IMR-90 (cell line): ENCODE results near the gene CNTN4. TPM values are rescaled to one million over a fixed set of nuclear protein-coding genes. Genes with fewer than 3 reads are reported as not detected.

Experiments used
- ATAC-seq: fragments of 200-7000 bp; cut with Tn5 transposase; 2 replicates; pipeline ENCODE4 v1.9.1; 2020; ENCODE audit warnings: low read depth, mild to moderate bottlenecking, moderate library complexity
- BruUV-seq: library from RNA; stranded (reverse); fragments of 400-500 nt; replicated peaks from 2 replicates; lab custom pipeline; 2021; lab: Mats Ljungman, UMichigan
- CTCF ChIA-PET: fragments of 300-600 bp; formaldehyde crosslinking; extraction: SDS; loops from one replicate; lab custom pipeline; 2021; ENCODE audit warnings: antibody characterized with exemption; lab: Yijun Ruan, JAX
- POLR2A ChIA-PET: fragments of 300-600 bp; sonication (Branson Sonifier 250); formaldehyde crosslinking; loops from one replicate; lab custom pipeline; 2022; ENCODE audit warnings: antibody characterized with exemption; ENCODE audit not compliant: unreplicated experiment; lab: Charles Lee
- DNase-seq: peaks from one replicate; pipeline ENCODE4 v3.0.0; 2013
- H2AFZ ChIP-seq: replicated peaks from 2 replicates; pipeline ENCODE3; 2013; ENCODE audit warnings: low read length, mild to moderate bottlenecking; ENCODE audit not compliant: poor library complexity
- H2AK5ac ChIP-seq: 2 replicates; pipeline ENCODE4 v1.6.1; 2013; ENCODE audit warnings: low read depth, low read length, inconsistent platforms
- H2AK9ac ChIP-seq: replicated peaks from 2 replicates; pipeline ENCODE3; 2013; ENCODE audit warnings: mild to moderate bottlenecking, low read depth, low read length, moderate library complexity; ENCODE audit not compliant: poor library complexity
- H2BK120ac ChIP-seq: 2 replicates; pipeline ENCODE4 v1.6.1; 2013; ENCODE audit warnings: low read depth, low read length, inconsistent platforms
- H2BK15ac ChIP-seq: 3 replicates; pipeline ENCODE4 v1.6.1; 2013; ENCODE audit warnings: low read depth, low read length, inconsistent platforms
- H2BK20ac ChIP-seq: 2 replicates; pipeline ENCODE4 v1.6.1; 2013; ENCODE audit warnings: low read depth, mild to moderate bottlenecking, inconsistent platforms, low read length, moderate library complexity
- H2BK5ac ChIP-seq: 2 replicates; pipeline ENCODE4 v1.6.1; 2013; ENCODE audit warnings: mild to moderate bottlenecking, low read depth, low read length, inconsistent platforms; ENCODE audit not compliant: poor library complexity, severe bottlenecking
- H3K14ac ChIP-seq: replicated peaks from 2 replicates; pipeline ENCODE4 v1.6.1; 2013; ENCODE audit warnings: low read depth, low read length, inconsistent platforms
- H3K18ac ChIP-seq: 2 replicates; pipeline ENCODE4 v1.6.1; 2013; ENCODE audit warnings: low read depth, low read length, control low read depth
- H3K23ac ChIP-seq: 2 replicates; pipeline ENCODE4 v1.6.1; 2013; ENCODE audit warnings: low read depth, low read length, inconsistent platforms
- H3K27ac ChIP-seq: 2 replicates; pipeline ENCODE4 v1.5.1; 2013; ENCODE audit warnings: mild to moderate bottlenecking, control low read depth, low read length; ENCODE audit not compliant: insufficient read depth
- H3K27me3 ChIP-seq: 2 replicates; pipeline ENCODE4 v1.6.1; 2013; ENCODE audit warnings: low read length; ENCODE audit not compliant: control insufficient read depth, insufficient read depth
- H3K36me3 ChIP-seq: 2 replicates; pipeline ENCODE4 v1.6.1; 2013; ENCODE audit warnings: low read length, mixed read lengths; ENCODE audit not compliant: control insufficient read depth, insufficient read depth
- H3K4ac ChIP-seq: 2 replicates; pipeline ENCODE4 v1.6.1; 2013; ENCODE audit warnings: low read depth, low read length, inconsistent platforms
- H3K4me1 ChIP-seq: 2 replicates; pipeline ENCODE4 v1.6.1; 2013; ENCODE audit warnings: low read length, mixed read lengths; ENCODE audit not compliant: control insufficient read depth, insufficient read depth
- H3K4me2 ChIP-seq: 2 replicates; pipeline ENCODE4 v1.6.1; 2013; ENCODE audit warnings: low read depth, mild to moderate bottlenecking, control low read depth, low read length, moderate library complexity
- H3K4me3 ChIP-seq: 2 replicates; pipeline ENCODE4 v1.5.1; 2013; ENCODE audit warnings: low read depth, mild to moderate bottlenecking, control low read depth, low read length, moderate library complexity; ENCODE audit not compliant: insufficient read depth
- H3K56ac ChIP-seq: 2 replicates; pipeline ENCODE4 v1.6.1; 2013; ENCODE audit warnings: low read length, inconsistent platforms; ENCODE audit not compliant: insufficient read depth; ENCODE audit errors: extremely low read depth
- H3K79me1 ChIP-seq, 2 experiments: 2 replicates each; pipeline ENCODE4 v1.6.1; 2013; ENCODE audit warnings: low read length in 2 of 2, inconsistent platforms in 1 of 2, low read depth in 1 of 2
- H3K9ac ChIP-seq: 2 replicates; pipeline ENCODE4 v1.6.1; 2013; ENCODE audit warnings: low read depth, low read length, control low read depth
- H3K9me1 ChIP-seq: 2 replicates; pipeline ENCODE4 v1.6.1; 2013; ENCODE audit warnings: low read length, inconsistent platforms; ENCODE audit not compliant: insufficient read depth
- H3K9me3 ChIP-seq: 2 replicates; pipeline ENCODE4 v1.6.1; 2013; ENCODE audit warnings: low read length; ENCODE audit not compliant: control insufficient read depth, insufficient read depth
- H4K20me1 ChIP-seq: 2 replicates; pipeline ENCODE4 v1.6.1; 2013; ENCODE audit warnings: low read length, inconsistent platforms; ENCODE audit not compliant: insufficient read depth
- H4K5ac ChIP-seq: 2 replicates; pipeline ENCODE4 v1.6.1; 2013; ENCODE audit warnings: mild to moderate bottlenecking, low read depth, low read length, control low read depth
- H4K8ac ChIP-seq, 2 experiments: 2 replicates each; pipeline ENCODE4 v1.6.1; 2013; ENCODE audit warnings: low read depth in 2 of 2, low read length in 2 of 2, control low read depth in 1 of 2, inconsistent platforms in 1 of 2
- H4K91ac ChIP-seq: 2 replicates; pipeline ENCODE4 v1.6.1; 2013; ENCODE audit warnings: low read depth, low read length, inconsistent platforms; ENCODE audit not compliant: insufficient read depth
- RCOR1 ChIP-seq: IDR thresholded peaks from 2 replicates; pipeline ENCODE4 v1.6.1; 2012; ENCODE audit warnings: mild to moderate bottlenecking, low read length, improper control_type of control experiment; ENCODE audit not compliant: insufficient replicate concordance
- WGBS, 2 experiments: methylation state at CpG; one replicate each; pipeline versions ENCODE4 v1.1.5 to v1.1.7; 2013; ENCODE audit warnings: missing lambda C conversion rate in 2 of 2; ENCODE audit not compliant: insufficient read length in 1 of 2; ENCODE audit errors: extremely low coverage in 2 of 2; 5-methylcytosine and 5-hydroxymethylcytosine counted together
- dilution Hi-C: fragments of 300-500 bp; cut with HindIII; formaldehyde crosslinking; loops from one replicate; pipeline ENCODE4 v1.14.3; 2018; ENCODE audit warnings: low sequenced_read_pairs; ENCODE audit not compliant: unreplicated experiment
- in situ Hi-C: fragments of 300-500 bp; cut with MboI; formaldehyde crosslinking; loops from 3 replicates; pipeline ENCODE4 v1.14.3; 2019; ENCODE audit warnings: low sequenced_read_pairs, inconsistent platforms, mixed read lengths
- intact Hi-C: fragments of 100-400 bp; cut with micrococcal nuclease; formaldehyde crosslinking; loops from 2 replicates; pipeline ENCODE4 v1.10.0; 2022
- polyA plus RNA-seq, 3 experiments: library from polyadenylated mRNA; depleted of rRNA; stranded (reverse); fragments of >200 nt; gene quantifications; 2 replicates each; pipeline ENCODE4 v1.2.3, GENCODE V29; 2012; ENCODE audit warnings: low replicate concordance in 1 of 3
- total RNA-seq: library from RNA; depleted of rRNA; stranded (reverse); fragments of >200 nt; gene quantifications from 2 replicates; pipeline ENCODE4 v1.2.3, GENCODE V29; 2012
- TF ChIP-seq, protein P1 (sequence below): fragments of 150-350 bp; IDR thresholded peaks from 2 replicates; pipeline ENCODE4 v1.6.1; 2017; ENCODE audit warnings: mild to moderate bottlenecking, antibody characterized with exemption, low read length, low read depth

CNTN4 gene
- total and polyA plus RNA-seq, 2 of the 4 experiments (the other 2 are of a cell fraction), result under 0.01 TPM; not detected in 1

DNA sequence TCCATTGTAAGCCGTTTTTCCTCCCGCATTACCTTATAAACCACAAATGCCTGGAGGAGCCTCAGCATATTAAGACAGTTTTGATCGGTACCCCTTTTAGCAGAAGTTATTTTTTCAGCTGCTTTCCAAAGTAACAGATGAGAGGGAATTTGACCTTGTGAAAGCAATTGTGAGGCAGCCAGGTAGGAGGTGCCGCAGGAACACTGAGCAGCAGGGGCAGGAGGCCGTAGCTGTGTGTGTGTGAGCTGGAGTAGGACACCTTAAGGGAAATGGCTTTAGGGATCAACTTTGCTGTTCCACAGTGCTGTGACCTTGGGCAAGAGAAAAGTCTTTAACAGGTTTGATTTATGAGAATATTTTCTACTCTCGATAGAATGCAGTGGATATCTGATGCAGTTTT, 529.5 kb downstream of the CNTN4 start:
- no peak for TF ChIP-seq RCOR1
- TF ChIP-seq, protein P1, sequence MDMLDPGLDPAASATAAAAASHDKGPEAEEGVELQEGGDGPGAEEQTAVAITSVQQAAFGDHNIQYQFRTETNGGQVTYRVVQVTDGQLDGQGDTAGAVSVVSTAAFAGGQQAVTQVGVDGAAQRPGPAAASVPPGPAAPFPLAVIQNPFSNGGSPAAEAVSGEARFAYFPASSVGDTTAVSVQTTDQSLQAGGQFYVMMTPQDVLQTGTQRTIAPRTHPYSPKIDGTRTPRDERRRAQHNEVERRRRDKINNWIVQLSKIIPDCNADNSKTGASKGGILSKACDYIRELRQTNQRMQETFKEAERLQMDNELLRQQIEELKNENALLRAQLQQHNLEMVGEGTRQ, result no peak
- Histone ChIP-seq H3K14ac (no peak overlapping the region), H3K36me3 (no peaks in the 10 kb centered on the region), H2BK15ac (no peak overlapping the region), H3K9me3 (no peaks in the 10 kb centered on the region), H2AFZ (no peak overlapping the region), H3K18ac (no peak overlapping the region), H2BK120ac (no peak overlapping the region), H2AK9ac (no peak overlapping the region), H4K8ac (no peak overlapping the region), H3K9me1 (no peaks in the 10 kb centered on the region), H3K23ac (no peak overlapping the region), H3K4me3 (no peak overlapping the region), H3K4ac (no peak overlapping the region), H3K56ac (no peak overlapping the region), H2BK5ac (no peak overlapping the region), H4K20me1 (no peaks in the 10 kb centered on the region), H2AK5ac (no peak overlapping the region), H3K27ac (no peak overlapping the region), H3K4me1 (no peaks in the 10 kb centered on the region), H3K9ac (no peak overlapping the region), H3K27me3 (no peaks in the 10 kb centered on the region), H2BK20ac (no peak overlapping the region), H4K5ac (no peak overlapping the region), H3K4me2 (no peak overlapping the region), H4K91ac (no peak overlapping the region), H3K79me1 (no peaks in the 10 kb centered on the region)
- no peak for ATAC-seq
- ChIA-PET POLR2A (no interaction called here), CTCF (no interaction called here)
- no peak for DNase-seq
- 83% methylated on average over 1 of the region's 6 CpGs; no CpG with 5 or more reads in 1 of the 2 experiments for WGBS, 2 experiments
- dilution Hi-C loops (no loop called here), in situ Hi-C loops (no loop called here), intact Hi-C loops (no loop called here)
- no TSS peak for BruUV-seq
